Mesenchymal stem cell (in vitro differentiated cells and primary cell): ENCODE data around the gene RSBN1L.
A peak's percentile ranks its signal among the peaks of the same experiment; 100 is the strongest.

Experiments
- DNase-seq: peaks from one replicate; pipeline ENCODE4 v3.0.0-alpha.2; 2013
- H2AFZ ChIP-seq: one replicate; pipeline ENCODE4 v1.6.1; 2013; ENCODE audit warnings: low read depth, mild to moderate bottlenecking, control low read depth, inconsistent platforms, low read length, moderate library complexity
- H2AK5ac ChIP-seq: 2 replicates; pipeline ENCODE4 v1.6.1; 2013; ENCODE audit warnings: low read length, moderate library complexity, mild to moderate bottlenecking, inconsistent platforms; ENCODE audit not compliant: severe bottlenecking
- H2BK120ac ChIP-seq: one replicate; pipeline ENCODE4 v1.6.1; 2013; ENCODE audit warnings: low read depth, mild to moderate bottlenecking, inconsistent platforms, low read length, moderate library complexity
- H2BK12ac ChIP-seq, 2 experiments: one replicate each; pipeline ENCODE4 v1.6.1; 2013; ENCODE audit warnings: inconsistent platforms in 2 of 2, low read length in 2 of 2, mild to moderate bottlenecking in 2 of 2, moderate library complexity in 2 of 2, control low read depth in 1 of 2
- H2BK15ac ChIP-seq: one replicate; pipeline ENCODE4 v1.6.1; 2013; ENCODE audit warnings: mild to moderate bottlenecking, low read depth, inconsistent platforms; ENCODE audit not compliant: poor library complexity, severe bottlenecking
- H2BK5ac ChIP-seq: 2 replicates; pipeline ENCODE4 v1.6.1; 2013; ENCODE audit warnings: low read depth, mild to moderate bottlenecking, low read length, control low read depth, inconsistent platforms; ENCODE audit not compliant: poor library complexity, severe bottlenecking
- H3K14ac ChIP-seq, 2 experiments: one replicate each; pipeline ENCODE4 v1.6.1; 2013; ENCODE audit warnings: inconsistent platforms in 2 of 2, low read length in 2 of 2, control low read depth in 1 of 2, mild to moderate bottlenecking in 1 of 2, moderate library complexity in 1 of 2
- H3K18ac ChIP-seq, 2 experiments: one replicate each; pipeline ENCODE4 v1.6.1; 2013; ENCODE audit warnings: inconsistent platforms in 2 of 2, low read length in 2 of 2, control low read depth in 1 of 2, low read depth in 1 of 2, mild to moderate bottlenecking in 1 of 2
- H3K23ac ChIP-seq, 2 experiments: one replicate each; pipeline ENCODE4 v1.6.1; 2013; ENCODE audit warnings: inconsistent platforms in 2 of 2, low read length in 2 of 2, mild to moderate bottlenecking in 2 of 2, moderate library complexity in 2 of 2, control low read depth in 1 of 2
- H3K27ac ChIP-seq: 2 replicates; pipeline ENCODE4 v1.5.1; 2013; ENCODE audit warnings: mild to moderate bottlenecking, moderate library complexity, low read length, control low read depth, inconsistent platforms; ENCODE audit not compliant: poor library complexity, severe bottlenecking
- H3K27me3 ChIP-seq, 2 experiments: 2 replicates each; pipeline versions ENCODE4 v1.6.1 to v1.7.0; 2013; ENCODE audit warnings: low read length in 2 of 2, mild to moderate bottlenecking in 2 of 2, moderate library complexity in 2 of 2, control low read depth in 1 of 2, inconsistent platforms in 1 of 2; ENCODE audit not compliant: control insufficient read depth in 1 of 2, insufficient read depth in 1 of 2
- H3K36me3 ChIP-seq, 2 experiments: 2 replicates each; pipeline versions ENCODE4 v1.6.1 to v1.7.0; 2013; ENCODE audit warnings: low read length in 2 of 2, control low read depth in 1 of 2, inconsistent platforms in 1 of 2, low read depth in 1 of 2, mild to moderate bottlenecking in 1 of 2; ENCODE audit not compliant: insufficient read depth in 2 of 2, control insufficient read depth in 1 of 2
- H3K4ac ChIP-seq, 2 experiments: one replicate each; pipeline ENCODE4 v1.6.1; 2013; ENCODE audit warnings: inconsistent platforms in 2 of 2, low read length in 2 of 2, mild to moderate bottlenecking in 2 of 2, moderate library complexity in 2 of 2, control low read depth in 1 of 2, low read depth in 1 of 2
- H3K4me1 ChIP-seq: 2 replicates; pipeline ENCODE4 v1.6.1; 2013; ENCODE audit warnings: low read depth, low read length, control low read depth; ENCODE audit not compliant: control insufficient read depth, insufficient read depth
- H3K4me2 ChIP-seq: 2 replicates; pipeline ENCODE4 v1.6.1; 2013; ENCODE audit warnings: low read length, mild to moderate bottlenecking, inconsistent platforms; ENCODE audit not compliant: poor library complexity, severe bottlenecking
- H3K4me3 ChIP-seq, 2 experiments: 2 replicates each; pipeline versions ENCODE4 v1.5.1 to v1.7.0; 2013; ENCODE audit warnings: low read length in 2 of 2, mild to moderate bottlenecking in 2 of 2, control low read depth in 1 of 2, low read depth in 1 of 2; ENCODE audit not compliant: insufficient read depth in 1 of 2
- H3K79me1 ChIP-seq: replicated peaks from 2 replicates; pipeline ENCODE4 v1.6.1; 2013; ENCODE audit warnings: mild to moderate bottlenecking, control low read depth, low read length, inconsistent platforms; ENCODE audit not compliant: poor library complexity, severe bottlenecking
- H3K9ac ChIP-seq: 2 replicates; pipeline ENCODE4 v1.7.0; 2013; ENCODE audit warnings: mild to moderate bottlenecking, low read length, moderate library complexity
- H3K9me3 ChIP-seq: 2 replicates; pipeline ENCODE4 v1.7.0; 2013; ENCODE audit warnings: mild to moderate bottlenecking, low read length; ENCODE audit not compliant: control insufficient read depth
- H4K8ac ChIP-seq: one replicate; pipeline ENCODE4 v1.6.1; 2013; ENCODE audit warnings: inconsistent platforms, mild to moderate bottlenecking, low read length, moderate library complexity
- H4K91ac ChIP-seq: one replicate; pipeline ENCODE4 v1.6.1; 2013; ENCODE audit warnings: mild to moderate bottlenecking, low read length, inconsistent platforms
- WGBS: methylation state at CpG from one replicate; pipeline ENCODE4 v1.1.7; 2013; ENCODE audit warnings: mixed read lengths; 5-methylcytosine and 5-hydroxymethylcytosine counted together

The RSBN1L gene

GRCh38 chr7:77791956-77792355, 95.7 kb downstream of the RSBN1L start:
- WGBS, result 60% methylated on average over 1 of the region's 2 CpGs
- no peak overlapping the region for H2BK120ac ChIP-seq

GRCh38 chr7:77794000-77794399, 97.7 kb downstream of the RSBN1L start:
- Histone ChIP-seq H2BK5ac (no peak overlapping the region), H2AFZ (no peak overlapping the region), H2BK120ac (no peak overlapping the region), H3K9ac (no peak overlapping the region), H2BK12ac (no peak overlapping the region), H3K79me1 (peaks cover 9% of the 10 kb centered on the region), H3K27ac (no peak overlapping the region), H3K4ac (no peak overlapping the region), H3K4me1 (no peaks in the 10 kb centered on the region), H3K36me3 (peaks cover 7 to 18% of the 10 kb centered on the region in 2 experiments), H2AK5ac (no peak overlapping the region), H3K18ac (no peak overlapping the region), H3K4me2 (no peak overlapping the region), H3K23ac (no peak overlapping the region), H3K9me3 (no peaks in the 10 kb centered on the region), H4K91ac (no peak overlapping the region), H3K4me3 (no peak overlapping the region), H3K14ac (no peak overlapping the region), H3K27me3 (no peaks in the 10 kb centered on the region), H4K8ac (no peak overlapping the region), H2BK15ac (no peak overlapping the region)
- WGBS, result 88% methylated on average over 3 of the region's 4 CpGs
- DNase-seq, result no peak

More at GRCh38 chr7:77791956-77792355, 95.7 kb downstream of the RSBN1L start:
- no peak overlapping the region for H2AFZ ChIP-seq
- H3K4ac ChIP-seq, result no peak overlapping the region
- no peaks in the 10 kb centered on the region for H3K4me1 ChIP-seq
- H2BK5ac ChIP-seq, result no peak overlapping the region
- H3K27ac ChIP-seq, result no peak overlapping the region
- no peak overlapping the region for H3K18ac ChIP-seq
- H3K9ac ChIP-seq, result no peak overlapping the region
- no peak overlapping the region for H3K4me2 ChIP-seq
- H4K8ac ChIP-seq, result no peak overlapping the region
- H3K27me3 ChIP-seq, result no peaks in the 10 kb centered on the region
- no peak overlapping the region for H2BK15ac ChIP-seq
- H3K79me1 ChIP-seq, result peaks cover 6% of the 10 kb centered on the region
- H3K36me3 ChIP-seq, result peaks cover 7 to 18% of the 10 kb centered on the region in 2 experiments
- no peak overlapping the region for H2AK5ac ChIP-seq
- no peaks in the 10 kb centered on the region for H3K9me3 ChIP-seq
- H3K23ac ChIP-seq, result no peak overlapping the region
- H4K91ac ChIP-seq, result no peak overlapping the region
- no peak overlapping the region for H2BK12ac ChIP-seq
- DNase-seq, result peak; percentile 34
- no peak overlapping the region for H3K4me3 ChIP-seq
- H3K14ac ChIP-seq, result no peak overlapping the region

GRCh38 chr7:77796109-77796508, 99.8 kb downstream of the RSBN1L start:
- no peak overlapping the region for H2AK5ac ChIP-seq
- H3K9ac ChIP-seq, result no peak overlapping the region
- no peak overlapping the region for H3K4ac ChIP-seq
- no peak overlapping the region for H2BK5ac ChIP-seq
- H3K18ac ChIP-seq, result no peak overlapping the region
- WGBS, result no CpG with 5 or more reads among the region's 3 CpGs
- H3K27me3 ChIP-seq, result no peaks in the 10 kb centered on the region
- H2BK15ac ChIP-seq, result no peak overlapping the region
- H4K91ac ChIP-seq, result no peak overlapping the region
- no peak overlapping the region for H3K4me2 ChIP-seq
- no peak overlapping the region for H3K14ac ChIP-seq
- H2BK120ac ChIP-seq, result no peak overlapping the region
- no peak for DNase-seq
- no peak overlapping the region for H4K8ac ChIP-seq
- peaks cover 12% of the 10 kb centered on the region for H3K79me1 ChIP-seq
- H3K4me1 ChIP-seq, result peaks cover 1% of the 10 kb centered on the region
- no peak overlapping the region for H3K27ac ChIP-seq
- H3K23ac ChIP-seq, result no peak overlapping the region
- no peak overlapping the region for H2AFZ ChIP-seq
- peaks cover 7 to 18% of the 10 kb centered on the region in 2 experiments for H3K36me3 ChIP-seq
- H3K4me3 ChIP-seq, result peak overlapping the region in 1 of 2 experiments; percentile 95
- H3K9me3 ChIP-seq, result no peaks in the 10 kb centered on the region
- H2BK12ac ChIP-seq, result no peak overlapping the region

GRCh38 chr7:77796960-77797359, 100.7 kb downstream of the RSBN1L start:
- H3K9ac ChIP-seq, result peak overlapping the region; percentile 97
- no peak overlapping the region for H2BK15ac ChIP-seq
- no peak overlapping the region for H3K18ac ChIP-seq
- H3K79me1 ChIP-seq, result peaks cover 12% of the 10 kb centered on the region
- H3K27me3 ChIP-seq, result no peaks in the 10 kb centered on the region
- H3K4ac ChIP-seq, result no peak overlapping the region
- no peak overlapping the region for H3K27ac ChIP-seq
- peaks cover 1% of the 10 kb centered on the region for H3K4me1 ChIP-seq
- H3K23ac ChIP-seq, result no peak overlapping the region
- no peak overlapping the region for H2AK5ac ChIP-seq
- peaks cover 7 to 18% of the 10 kb centered on the region in 2 experiments for H3K36me3 ChIP-seq
- H3K9me3 ChIP-seq, result no peaks in the 10 kb centered on the region
- no peak overlapping the region for H3K14ac ChIP-seq
- no peak overlapping the region for H2BK12ac ChIP-seq
- peak overlapping the region; percentile 77 for H3K4me2 ChIP-seq
- DNase-seq, result peak; percentile 18
- no peak overlapping the region for H4K91ac ChIP-seq
- no peak overlapping the region for H2BK120ac ChIP-seq
- H3K4me3 ChIP-seq, result peak overlapping the region in 1 of 2 experiments; percentile 95
- H4K8ac ChIP-seq, result no peak overlapping the region
- H2AFZ ChIP-seq, result no peak overlapping the region
- no peak overlapping the region for H2BK5ac ChIP-seq
- WGBS, result 82% methylated on average over 2 of the region's 5 CpGs
